Breast epithelium (tissue), 3 donors: ENCODE measurements around the gene ISG20L2.

Experiments
- POLR2A ChIP-seq: fragments of 450-650 bp; IDR thresholded peaks from one replicate; pipeline ENCODE4 v1.6.1; 2016; ENCODE audit warnings: antibody characterized with exemption, mild to moderate bottlenecking, moderate library complexity
- TF ChIP-seq, protein P1 (sequence below), 3 donors: fragments of 450-650 bp; IDR thresholded peaks; one replicate each; pipeline ENCODE4 v1.5.1; 2016 to 2017; ENCODE audit warnings: antibody characterized with exemption in 3 of 3, mild to moderate bottlenecking in 3 of 3, moderate library complexity in 3 of 3

GRCh38 chr1:156705321-156705917 is 23.1 kb downstream of the ISG20L2 start, which contains the start of gene CRABP2:
- no peak for TF ChIP-seq POLR2A
- TF ChIP-seq, protein P1, sequence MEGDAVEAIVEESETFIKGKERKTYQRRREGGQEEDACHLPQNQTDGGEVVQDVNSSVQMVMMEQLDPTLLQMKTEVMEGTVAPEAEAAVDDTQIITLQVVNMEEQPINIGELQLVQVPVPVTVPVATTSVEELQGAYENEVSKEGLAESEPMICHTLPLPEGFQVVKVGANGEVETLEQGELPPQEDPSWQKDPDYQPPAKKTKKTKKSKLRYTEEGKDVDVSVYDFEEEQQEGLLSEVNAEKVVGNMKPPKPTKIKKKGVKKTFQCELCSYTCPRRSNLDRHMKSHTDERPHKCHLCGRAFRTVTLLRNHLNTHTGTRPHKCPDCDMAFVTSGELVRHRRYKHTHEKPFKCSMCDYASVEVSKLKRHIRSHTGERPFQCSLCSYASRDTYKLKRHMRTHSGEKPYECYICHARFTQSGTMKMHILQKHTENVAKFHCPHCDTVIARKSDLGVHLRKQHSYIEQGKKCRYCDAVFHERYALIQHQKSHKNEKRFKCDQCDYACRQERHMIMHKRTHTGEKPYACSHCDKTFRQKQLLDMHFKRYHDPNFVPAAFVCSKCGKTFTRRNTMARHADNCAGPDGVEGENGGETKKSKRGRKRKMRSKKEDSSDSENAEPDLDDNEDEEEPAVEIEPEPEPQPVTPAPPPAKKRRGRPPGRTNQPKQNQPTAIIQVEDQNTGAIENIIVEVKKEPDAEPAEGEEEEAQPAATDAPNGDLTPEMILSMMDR (IDR thresholded peaks at IDR 0.05), result no peak
